SK-N-SH treated with all-trans-retinoic acid at 6 μM for 48 hours (cell line): ENCODE results near the gene ZMIZ2.

ENCODE experiments used
- ATAC-seq: fragments of 200-7000 bp; cut with Tn5 transposase; 3 replicates; pipeline ENCODE4 v1.9.1; 2020; ENCODE audit warnings: mild to moderate bottlenecking, moderate library complexity
- ARNTL ChIP-seq: fragments of 450-650 bp; formaldehyde crosslinking; IDR thresholded peaks from 2 replicates; pipeline ENCODE4 v1.5.0; 2020; ENCODE audit warnings: low read depth, mild to moderate bottlenecking, moderate library complexity, borderline replicate concordance
- BACH2 ChIP-seq: fragments of 250-450 bp; sonication (Bioruptor Pico); IDR thresholded peaks from 2 replicates; pipeline ENCODE4 v1.9.0; 2021; ENCODE audit warnings: mild to moderate bottlenecking, borderline replicate concordance
- CSDC2 ChIP-seq: fragments of 250-450 bp; sonication (Bioruptor Pico); IDR thresholded peaks from 2 replicates; pipeline ENCODE4 v1.5.0; 2020; ENCODE audit warnings: mild to moderate bottlenecking, moderate library complexity
- ESRRG ChIP-seq: fragments of 250-450 bp; sonication (Bioruptor Pico); IDR thresholded peaks from 2 replicates; pipeline ENCODE4 v1.6.1; 2021; ENCODE audit warnings: mild to moderate bottlenecking
- GLIS3 ChIP-seq: fragments of 250-450 bp; sonication (Bioruptor Pico); IDR thresholded peaks from 2 replicates; pipeline ENCODE4 v1.5.0; 2020; ENCODE audit warnings: mild to moderate bottlenecking, moderate library complexity
- ISL1 ChIP-seq: fragments of 250-450 bp; sonication (Bioruptor Pico); IDR thresholded peaks from 2 replicates; pipeline ENCODE4 v2.1.2; 2022; ENCODE audit warnings: mild to moderate bottlenecking, moderate library complexity
- OSR1 ChIP-seq: fragments of 250-450 bp; sonication (Bioruptor Pico); IDR thresholded peaks from 2 replicates; pipeline ENCODE4 v1.8.0; 2022; ENCODE audit warnings: moderate library complexity, mild to moderate bottlenecking, inconsistent platforms
- PPARA ChIP-seq: fragments of 250-450 bp; sonication (Bioruptor Pico); IDR thresholded peaks from 2 replicates; pipeline ENCODE4 v1.5.0; 2020; ENCODE audit warnings: mild to moderate bottlenecking, borderline replicate concordance
- RARB ChIP-seq: fragments of 250-450 bp; sonication (Bioruptor Pico); IDR thresholded peaks from 2 replicates; pipeline ENCODE4 v1.8.0; 2021; ENCODE audit warnings: mild to moderate bottlenecking, moderate library complexity
- SNAI2 ChIP-seq: fragments of 250-450 bp; sonication (Bioruptor Pico); IDR thresholded peaks from 2 replicates; pipeline ENCODE4 v1.5.0; 2020; ENCODE audit warnings: mild to moderate bottlenecking, moderate library complexity
- TCF4 ChIP-seq: fragments of 250-450 bp; sonication (Bioruptor Pico); IDR thresholded peaks from 2 replicates; pipeline ENCODE4 v1.8.0; 2021; ENCODE audit warnings: mild to moderate bottlenecking, moderate library complexity, borderline replicate concordance
- TOX ChIP-seq: fragments of 250-450 bp; sonication (Bioruptor Pico); IDR thresholded peaks from 2 replicates; pipeline ENCODE4 v1.8.0; 2021; ENCODE audit warnings: mild to moderate bottlenecking, moderate library complexity, borderline replicate concordance
- ZC3H10 ChIP-seq: fragments of 250-450 bp; sonication (Bioruptor Pico); IDR thresholded peaks from 2 replicates; pipeline ENCODE4 v1.5.1; 2021; ENCODE audit warnings: mild to moderate bottlenecking, moderate library complexity
- ZFP30 ChIP-seq: fragments of 450-650 bp; formaldehyde crosslinking; IDR thresholded peaks from 2 replicates; pipeline ENCODE4 v1.5.0; 2022; ENCODE audit warnings: mild to moderate bottlenecking, moderate library complexity
- ZNF565 ChIP-seq: fragments of 450-650 bp; formaldehyde crosslinking; conservative IDR thresholded peaks from 2 replicates; pipeline ENCODE4 v1.5.0; 2020; ENCODE audit warnings: low read depth, mild to moderate bottlenecking, moderate library complexity
- ZNF70 ChIP-seq: fragments of 450-650 bp; formaldehyde crosslinking; IDR thresholded peaks from 2 replicates; pipeline ENCODE4 v1.5.0; 2020; ENCODE audit warnings: mild to moderate bottlenecking, moderate library complexity
- ZNF8 ChIP-seq: fragments of 450-650 bp; formaldehyde crosslinking; IDR thresholded peaks from 2 replicates; pipeline ENCODE4 v1.5.0; 2020; ENCODE audit warnings: mild to moderate bottlenecking, moderate library complexity
- TF ChIP-seq, protein P1 (sequence below): fragments of 250-450 bp; sonication (Bioruptor Pico); IDR thresholded peaks from 2 replicates; pipeline ENCODE4 v1.8.0; 2020; ENCODE audit warnings: mild to moderate bottlenecking, moderate library complexity, borderline replicate concordance
- TF ChIP-seq, protein P2 (sequence below): fragments of 250-450 bp; sonication (Bioruptor Pico); IDR thresholded peaks from 2 replicates; pipeline ENCODE4 v1.8.0; 2021; ENCODE audit warnings: low read depth, mild to moderate bottlenecking, moderate library complexity, borderline replicate concordance
- TF ChIP-seq, protein P3 (sequence below): fragments of 250-450 bp; sonication (Bioruptor Pico); IDR thresholded peaks from 2 replicates; pipeline ENCODE4 v1.5.1; 2020; ENCODE audit warnings: low read depth, mild to moderate bottlenecking, moderate library complexity
- TF ChIP-seq, protein P4 (sequence below): fragments of 250-450 bp; sonication (Bioruptor Pico); IDR thresholded peaks from 2 replicates; pipeline ENCODE4 v1.5.0; 2020; ENCODE audit warnings: mild to moderate bottlenecking, moderate library complexity
- TF ChIP-seq, protein P5 (sequence below): fragments of 250-450 bp; sonication (Bioruptor Pico); IDR thresholded peaks from 2 replicates; pipeline ENCODE4 v1.5.1; 2021; ENCODE audit warnings: mild to moderate bottlenecking, moderate library complexity

ZMIZ2 gene

DNA sequence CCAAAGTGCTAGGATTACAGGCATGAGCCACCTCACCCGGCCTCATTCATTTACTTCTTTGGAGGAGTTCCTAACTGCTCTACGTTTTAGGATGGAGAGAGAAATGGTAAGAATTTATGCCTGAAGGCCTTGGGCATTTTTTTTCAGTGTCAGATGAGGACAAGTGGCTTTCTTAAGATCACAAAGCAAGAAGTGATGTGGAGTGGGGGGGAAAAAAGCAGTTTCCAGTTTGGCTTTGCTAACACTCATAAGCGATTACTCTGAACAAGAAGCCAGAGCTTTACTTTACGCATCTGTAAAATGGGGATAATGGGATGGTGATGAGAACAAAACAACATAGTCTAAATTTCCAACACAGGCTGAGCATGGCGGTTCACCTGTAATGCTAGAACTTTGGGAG, 45.3 kb downstream of the ZMIZ2 start (continued):
- TF ChIP-seq, protein P1, sequence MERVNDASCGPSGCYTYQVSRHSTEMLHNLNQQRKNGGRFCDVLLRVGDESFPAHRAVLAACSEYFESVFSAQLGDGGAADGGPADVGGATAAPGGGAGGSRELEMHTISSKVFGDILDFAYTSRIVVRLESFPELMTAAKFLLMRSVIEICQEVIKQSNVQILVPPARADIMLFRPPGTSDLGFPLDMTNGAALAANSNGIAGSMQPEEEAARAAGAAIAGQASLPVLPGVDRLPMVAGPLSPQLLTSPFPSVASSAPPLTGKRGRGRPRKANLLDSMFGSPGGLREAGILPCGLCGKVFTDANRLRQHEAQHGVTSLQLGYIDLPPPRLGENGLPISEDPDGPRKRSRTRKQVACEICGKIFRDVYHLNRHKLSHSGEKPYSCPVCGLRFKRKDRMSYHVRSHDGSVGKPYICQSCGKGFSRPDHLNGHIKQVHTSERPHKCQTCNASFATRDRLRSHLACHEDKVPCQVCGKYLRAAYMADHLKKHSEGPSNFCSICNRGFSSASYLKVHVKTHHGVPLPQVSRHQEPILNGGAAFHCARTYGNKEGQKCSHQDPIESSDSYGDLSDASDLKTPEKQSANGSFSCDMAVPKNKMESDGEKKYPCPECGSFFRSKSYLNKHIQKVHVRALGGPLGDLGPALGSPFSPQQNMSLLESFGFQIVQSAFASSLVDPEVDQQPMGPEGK: no peak
- no peak for TF ChIP-seq PPARA (CRISPR knock-in tag)
- no peak for TF ChIP-seq SNAI2 (CRISPR knock-in tag)
- TF ChIP-seq ZC3H10: no peak
- TF ChIP-seq ZNF8: no peak
- TF ChIP-seq ISL1 (CRISPR knock-in tag): no peak
- no peak for TF ChIP-seq ZNF70 (CRISPR knock-in tag)
- TF ChIP-seq, protein P2, sequence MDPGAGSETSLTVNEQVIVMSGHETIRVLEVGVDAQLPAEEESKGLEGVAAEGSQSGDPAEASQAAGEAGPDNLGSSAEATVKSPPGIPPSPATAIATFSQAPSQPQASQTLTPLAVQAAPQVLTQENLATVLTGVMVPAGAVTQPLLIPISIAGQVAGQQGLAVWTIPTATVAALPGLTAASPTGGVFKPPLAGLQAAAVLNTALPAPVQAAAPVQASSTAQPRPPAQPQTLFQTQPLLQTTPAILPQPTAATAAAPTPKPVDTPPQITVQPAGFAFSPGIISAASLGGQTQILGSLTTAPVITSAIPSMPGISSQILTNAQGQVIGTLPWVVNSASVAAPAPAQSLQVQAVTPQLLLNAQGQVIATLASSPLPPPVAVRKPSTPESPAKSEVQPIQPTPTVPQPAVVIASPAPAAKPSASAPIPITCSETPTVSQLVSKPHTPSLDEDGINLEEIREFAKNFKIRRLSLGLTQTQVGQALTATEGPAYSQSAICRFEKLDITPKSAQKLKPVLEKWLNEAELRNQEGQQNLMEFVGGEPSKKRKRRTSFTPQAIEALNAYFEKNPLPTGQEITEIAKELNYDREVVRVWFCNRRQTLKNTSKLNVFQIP: no peak
- no peak for TF ChIP-seq GLIS3

DNA sequence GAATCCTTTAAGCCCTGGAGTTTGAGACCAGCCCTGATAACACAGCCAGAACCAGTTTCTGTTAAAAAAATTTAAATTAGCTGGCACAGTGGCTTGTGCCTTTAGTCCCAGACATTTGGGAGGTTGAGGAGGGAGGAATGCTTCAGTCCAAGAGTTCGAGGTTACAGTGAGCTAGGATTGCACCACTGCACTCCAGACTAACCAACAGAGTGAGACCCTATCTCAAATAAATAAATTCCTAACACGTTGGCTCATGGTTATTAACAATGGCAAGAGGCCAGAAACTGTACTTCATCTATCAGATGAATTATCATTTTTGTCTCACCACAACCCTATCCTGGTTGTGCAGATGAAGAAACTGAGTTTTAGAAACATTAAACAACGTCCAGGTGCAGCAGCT, 45.7 kb downstream of the ZMIZ2 start:
- ATAC-seq: no peak
- no peak for TF ChIP-seq CSDC2 (CRISPR knock-in tag)
- TF ChIP-seq, protein P3, sequence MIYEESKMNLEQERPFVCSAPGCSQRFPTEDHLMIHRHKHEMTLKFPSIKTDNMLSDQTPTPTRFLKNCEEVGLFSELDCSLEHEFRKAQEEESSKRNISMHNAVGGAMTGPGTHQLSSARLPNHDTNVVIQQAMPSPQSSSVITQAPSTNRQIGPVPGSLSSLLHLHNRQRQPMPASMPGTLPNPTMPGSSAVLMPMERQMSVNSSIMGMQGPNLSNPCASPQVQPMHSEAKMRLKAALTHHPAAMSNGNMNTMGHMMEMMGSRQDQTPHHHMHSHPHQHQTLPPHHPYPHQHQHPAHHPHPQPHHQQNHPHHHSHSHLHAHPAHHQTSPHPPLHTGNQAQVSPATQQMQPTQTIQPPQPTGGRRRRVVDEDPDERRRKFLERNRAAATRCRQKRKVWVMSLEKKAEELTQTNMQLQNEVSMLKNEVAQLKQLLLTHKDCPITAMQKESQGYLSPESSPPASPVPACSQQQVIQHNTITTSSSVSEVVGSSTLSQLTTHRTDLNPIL (CRISPR knock-in tag): no peak
- TF ChIP-seq GLIS3: no peak
- no peak for TF ChIP-seq ZFP30
- TF ChIP-seq BACH2 (CRISPR knock-in tag): no peak
- no peak for TF ChIP-seq ZNF8
- no peak for TF ChIP-seq ZNF565 (CRISPR knock-in tag)
- TF ChIP-seq, protein P4, sequence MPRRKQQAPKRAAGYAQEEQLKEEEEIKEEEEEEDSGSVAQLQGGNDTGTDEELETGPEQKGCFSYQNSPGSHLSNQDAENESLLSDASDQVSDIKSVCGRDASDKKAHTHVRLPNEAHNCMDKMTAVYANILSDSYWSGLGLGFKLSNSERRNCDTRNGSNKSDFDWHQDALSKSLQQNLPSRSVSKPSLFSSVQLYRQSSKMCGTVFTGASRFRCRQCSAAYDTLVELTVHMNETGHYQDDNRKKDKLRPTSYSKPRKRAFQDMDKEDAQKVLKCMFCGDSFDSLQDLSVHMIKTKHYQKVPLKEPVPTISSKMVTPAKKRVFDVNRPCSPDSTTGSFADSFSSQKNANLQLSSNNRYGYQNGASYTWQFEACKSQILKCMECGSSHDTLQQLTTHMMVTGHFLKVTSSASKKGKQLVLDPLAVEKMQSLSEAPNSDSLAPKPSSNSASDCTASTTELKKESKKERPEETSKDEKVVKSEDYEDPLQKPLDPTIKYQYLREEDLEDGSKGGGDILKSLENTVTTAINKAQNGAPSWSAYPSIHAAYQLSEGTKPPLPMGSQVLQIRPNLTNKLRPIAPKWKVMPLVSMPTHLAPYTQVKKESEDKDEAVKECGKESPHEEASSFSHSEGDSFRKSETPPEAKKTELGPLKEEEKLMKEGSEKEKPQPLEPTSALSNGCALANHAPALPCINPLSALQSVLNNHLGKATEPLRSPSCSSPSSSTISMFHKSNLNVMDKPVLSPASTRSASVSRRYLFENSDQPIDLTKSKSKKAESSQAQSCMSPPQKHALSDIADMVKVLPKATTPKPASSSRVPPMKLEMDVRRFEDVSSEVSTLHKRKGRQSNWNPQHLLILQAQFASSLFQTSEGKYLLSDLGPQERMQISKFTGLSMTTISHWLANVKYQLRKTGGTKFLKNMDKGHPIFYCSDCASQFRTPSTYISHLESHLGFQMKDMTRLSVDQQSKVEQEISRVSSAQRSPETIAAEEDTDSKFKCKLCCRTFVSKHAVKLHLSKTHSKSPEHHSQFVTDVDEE (CRISPR knock-in tag): no peak
- TF ChIP-seq OSR1 (CRISPR knock-in tag): no peak
- no peak for TF ChIP-seq ZC3H10
- TF ChIP-seq, protein P2: no peak
- no peak for TF ChIP-seq ISL1 (CRISPR knock-in tag)
- no peak for TF ChIP-seq ARNTL
- no peak for TF ChIP-seq SNAI2 (CRISPR knock-in tag)
- no peak for TF ChIP-seq RARB (CRISPR knock-in tag)
- no peak for TF ChIP-seq ZNF70 (CRISPR knock-in tag)
- no peak for TF ChIP-seq PPARA (CRISPR knock-in tag)
- TF ChIP-seq, protein P5, sequence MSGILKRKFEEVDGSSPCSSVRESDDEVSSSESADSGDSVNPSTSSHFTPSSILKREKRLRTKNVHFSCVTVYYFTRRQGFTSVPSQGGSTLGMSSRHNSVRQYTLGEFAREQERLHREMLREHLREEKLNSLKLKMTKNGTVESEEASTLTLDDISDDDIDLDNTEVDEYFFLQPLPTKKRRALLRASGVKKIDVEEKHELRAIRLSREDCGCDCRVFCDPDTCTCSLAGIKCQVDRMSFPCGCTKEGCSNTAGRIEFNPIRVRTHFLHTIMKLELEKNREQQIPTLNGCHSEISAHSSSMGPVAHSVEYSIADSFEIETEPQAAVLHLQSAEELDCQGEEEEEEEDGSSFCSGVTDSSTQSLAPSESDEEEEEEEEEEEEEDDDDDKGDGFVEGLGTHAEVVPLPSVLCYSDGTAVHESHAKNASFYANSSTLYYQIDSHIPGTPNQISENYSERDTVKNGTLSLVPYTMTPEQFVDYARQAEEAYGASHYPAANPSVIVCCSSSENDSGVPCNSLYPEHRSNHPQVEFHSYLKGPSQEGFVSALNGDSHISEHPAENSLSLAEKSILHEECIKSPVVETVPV: no peak
- TF ChIP-seq TCF4 (CRISPR knock-in tag): no peak

DNA sequence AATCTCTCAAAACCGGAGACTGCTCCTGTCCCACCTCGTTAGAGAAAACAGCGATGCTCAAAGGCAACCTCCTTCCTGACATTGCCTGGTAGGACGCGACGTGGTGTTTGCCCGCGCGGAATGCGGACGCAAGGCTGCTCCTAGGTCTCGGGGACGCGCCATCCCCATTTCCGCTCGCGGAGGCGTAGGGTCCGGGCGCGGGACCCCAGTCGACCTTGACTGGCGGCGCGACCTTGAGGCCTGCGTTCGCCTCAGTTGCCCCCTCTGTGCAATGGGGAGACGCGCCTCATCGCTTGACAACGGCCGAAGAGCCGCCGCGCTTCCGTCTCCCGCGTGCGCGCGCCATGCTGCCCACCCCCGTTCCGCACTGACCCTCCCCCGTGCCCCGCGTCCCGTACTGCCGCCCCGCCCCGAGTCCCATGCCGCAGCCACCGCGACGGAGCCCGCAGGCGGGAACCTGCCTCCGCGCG, 47.4 kb downstream of the ZMIZ2 start:
- peak; percentile 52 for ATAC-seq
- TF ChIP-seq SNAI2 (CRISPR knock-in tag) (no peak), BACH2 (CRISPR knock-in tag) (no peak), ARNTL (no peak), CSDC2 (CRISPR knock-in tag) (peak; percentile 60; the same call in 1 of the 2 replicates), ZFP30 (no peak), TOX (CRISPR knock-in tag) (no peak), ESRRG (CRISPR knock-in tag) (peak; percentile 99), ZNF8 (no peak), ISL1 (CRISPR knock-in tag) (no peak), OSR1 (CRISPR knock-in tag) (no peak)
- TF ChIP-seq, protein P2: 0 out of 2 replicates have a peak, but pooled peaks have one; percentile 34
- TF ChIP-seq, protein P4 (CRISPR knock-in tag): peak; percentile 78
